ENCODE results near the gene ARHGAP26. TPM values are rescaled to one million over a fixed set of nuclear protein-coding genes. Genes with fewer than 3 reads are reported as not detected.

Gene ARHGAP26
- total RNA-seq, 1 experiment from 2014 or later = 39.8 TPM

GRCh38 chr5:143131972-143132371 is 361.8 kb downstream of the ARHGAP26 start:
- Histone ChIP-seq H3K9ac (ENCODE audit: low read length) (no peak overlapping the region), H3K9me2 (replicated peaks; ENCODE audit: insufficient read depth, low read length) (no peaks in the 10 kb centered on the region), H3K79me2 (ENCODE audit: low read length) (peaks cover 64% of the 10 kb centered on the region), H3K4me3 (ENCODE audit: low read length) (no peak overlapping the region), H3K4me2 (ENCODE audit: low read depth, low read length, poor library complexity, severe bottlenecking) (no peak overlapping the region), H3K4me1 (ENCODE audit: low read length) (peaks cover 91% of the 10 kb centered on the region), H3K27me3 (ENCODE audit: low read length) (no peaks in the 10 kb centered on the region), H3K27ac (ENCODE audit: low read length) (peak overlapping the region; percentile 98), H3K36me3 (ENCODE audit: insufficient read depth, low read length) (peaks cover 49% of the 10 kb centered on the region), H3K9me3 (ENCODE audit: low read length) (no peaks in the 10 kb centered on the region), H4K20me1 (ENCODE audit: insufficient read depth, low read depth, low read length) (no peaks in the 10 kb centered on the region), H2AFZ (ENCODE audit: low read length) (no peak overlapping the region)
- no peak for DNase-seq

DNA sequence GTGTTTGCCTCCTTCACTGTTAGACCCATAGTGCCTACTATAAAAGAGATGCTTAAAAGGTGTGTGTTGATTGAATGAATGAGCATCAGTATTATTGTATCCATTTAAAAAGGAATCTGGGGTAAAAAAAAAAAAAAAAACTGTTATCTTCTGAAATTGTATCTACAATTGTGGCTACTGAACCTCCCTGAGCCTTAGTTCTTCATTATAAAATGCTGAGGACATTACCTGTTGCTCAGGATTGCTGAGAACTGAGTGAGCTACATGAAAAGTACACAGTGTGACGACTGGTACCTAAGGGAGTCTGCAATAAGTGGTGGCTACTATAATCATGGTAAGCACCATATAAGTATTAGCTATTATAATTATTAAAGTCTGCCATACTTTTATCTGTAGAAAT is 362.6 kb downstream of the ARHGAP26 start:
- Histone ChIP-seq H3K4me2 (ENCODE audit: low read depth, low read length, poor library complexity, severe bottlenecking) (no peak overlapping the region), H3K9me2 (replicated peaks; ENCODE audit: insufficient read depth, low read length) (no peaks in the 10 kb centered on the region), H3K27ac (ENCODE audit: low read length) (peak overlapping the region; percentile 98), H3K79me2 (ENCODE audit: low read length) (peaks cover 63% of the 10 kb centered on the region), H4K20me1 (ENCODE audit: insufficient read depth, low read depth, low read length) (no peaks in the 10 kb centered on the region), H3K36me3 (ENCODE audit: insufficient read depth, low read length) (peaks cover 48% of the 10 kb centered on the region), H3K4me1 (ENCODE audit: low read length) (peaks cover 91% of the 10 kb centered on the region), H3K9me3 (ENCODE audit: low read length) (no peaks in the 10 kb centered on the region), H3K9ac (ENCODE audit: low read length) (no peak overlapping the region), H2AFZ (ENCODE audit: low read length) (no peak overlapping the region), H3K27me3 (ENCODE audit: low read length) (no peaks in the 10 kb centered on the region), H3K4me3 (ENCODE audit: low read length) (no peak overlapping the region)
- DNase-seq = no peak

DNA sequence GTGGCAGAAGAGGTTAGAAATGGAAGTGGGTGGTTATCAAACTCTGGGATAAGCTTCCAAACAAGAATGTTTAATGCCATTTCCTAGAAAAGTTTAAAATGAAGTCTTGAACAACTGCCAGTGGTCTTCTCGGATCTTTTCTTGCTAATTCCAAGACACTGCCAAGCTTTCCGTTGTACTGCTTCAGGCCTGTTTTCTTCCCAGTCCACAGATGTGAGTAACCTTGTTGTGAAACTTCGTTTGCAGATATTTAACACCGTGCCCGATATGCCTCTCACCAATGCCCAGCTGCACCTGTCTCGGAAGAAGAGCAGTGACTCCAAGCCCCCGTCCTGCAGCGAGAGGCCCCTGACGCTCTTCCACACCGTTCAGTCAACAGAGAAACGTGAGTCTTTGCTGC is 363.5 kb downstream of the ARHGAP26 start:
- no peaks in the 10 kb centered on the region for H3K9me2 ChIP-seq (replicated peaks; ENCODE audit: insufficient read depth, low read length)
- H3K79me2 ChIP-seq (ENCODE audit: low read length) = peaks cover 61% of the 10 kb centered on the region
- no peak overlapping the region for H2AFZ ChIP-seq (ENCODE audit: low read length)
- H3K4me1 ChIP-seq (ENCODE audit: low read length) = peaks cover 86% of the 10 kb centered on the region
- no peaks in the 10 kb centered on the region for H4K20me1 ChIP-seq (ENCODE audit: insufficient read depth, low read depth, low read length)
- H3K9ac ChIP-seq (ENCODE audit: low read length) = no peak overlapping the region
- peak overlapping the region; percentile 98 for H3K27ac ChIP-seq (ENCODE audit: low read length)
- no peak for DNase-seq
- no peaks in the 10 kb centered on the region for H3K9me3 ChIP-seq (ENCODE audit: low read length)
- no peak overlapping the region for H3K4me2 ChIP-seq (ENCODE audit: low read depth, low read length, poor library complexity, severe bottlenecking)
- H3K4me3 ChIP-seq (ENCODE audit: low read length) = no peak overlapping the region
- peaks cover 50% of the 10 kb centered on the region for H3K36me3 ChIP-seq (ENCODE audit: insufficient read depth, low read length)
- no peaks in the 10 kb centered on the region for H3K27me3 ChIP-seq (ENCODE audit: low read length)

DNA sequence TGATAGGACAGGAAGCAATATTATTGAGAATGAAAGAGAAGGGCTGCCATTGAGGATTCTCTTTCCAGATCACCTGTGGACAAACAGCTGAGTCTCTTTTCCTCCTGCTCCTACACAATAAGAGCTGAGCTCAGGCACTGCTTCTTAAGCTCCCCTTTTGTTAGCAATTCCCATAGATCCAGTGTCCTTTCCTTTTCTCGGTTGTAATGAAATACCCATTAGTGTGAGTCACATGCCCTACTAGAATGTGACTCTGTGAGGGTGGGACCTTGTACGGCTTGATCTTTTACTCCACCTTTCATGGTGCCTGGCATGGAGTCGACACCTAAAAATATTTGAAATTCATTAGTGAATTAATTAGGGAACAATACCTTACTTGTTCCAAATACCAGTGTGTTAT is 364.1 kb downstream of the ARHGAP26 start:
- DNase-seq = no peak

GRCh38 chr5:143134900-143135299 is 364.7 kb downstream of the ARHGAP26 start:
- no peaks in the 10 kb centered on the region for H3K9me3 ChIP-seq (ENCODE audit: low read length)
- peaks cover 50% of the 10 kb centered on the region for H3K36me3 ChIP-seq (ENCODE audit: insufficient read depth, low read length)

More for the DNA sequence above, 364.1 kb downstream of the ARHGAP26 start:
- Histone ChIP-seq H2AFZ (ENCODE audit: low read length) (no peak overlapping the region), H3K27ac (ENCODE audit: low read length) (no peak overlapping the region), H3K4me2 (ENCODE audit: low read depth, low read length, poor library complexity, severe bottlenecking) (no peak overlapping the region), H3K79me2 (ENCODE audit: low read length) (peaks cover 58% of the 10 kb centered on the region), H3K27me3 (ENCODE audit: low read length) (no peaks in the 10 kb centered on the region), H3K36me3 (ENCODE audit: insufficient read depth, low read length) (peaks cover 51% of the 10 kb centered on the region), H3K9me3 (ENCODE audit: low read length) (no peaks in the 10 kb centered on the region), H3K9me2 (replicated peaks; ENCODE audit: insufficient read depth, low read length) (no peaks in the 10 kb centered on the region), H3K9ac (ENCODE audit: low read length) (no peak overlapping the region), H4K20me1 (ENCODE audit: insufficient read depth, low read depth, low read length) (no peaks in the 10 kb centered on the region), H3K4me3 (ENCODE audit: low read length) (no peak overlapping the region), H3K4me1 (ENCODE audit: low read length) (peaks cover 81% of the 10 kb centered on the region)

DNA sequence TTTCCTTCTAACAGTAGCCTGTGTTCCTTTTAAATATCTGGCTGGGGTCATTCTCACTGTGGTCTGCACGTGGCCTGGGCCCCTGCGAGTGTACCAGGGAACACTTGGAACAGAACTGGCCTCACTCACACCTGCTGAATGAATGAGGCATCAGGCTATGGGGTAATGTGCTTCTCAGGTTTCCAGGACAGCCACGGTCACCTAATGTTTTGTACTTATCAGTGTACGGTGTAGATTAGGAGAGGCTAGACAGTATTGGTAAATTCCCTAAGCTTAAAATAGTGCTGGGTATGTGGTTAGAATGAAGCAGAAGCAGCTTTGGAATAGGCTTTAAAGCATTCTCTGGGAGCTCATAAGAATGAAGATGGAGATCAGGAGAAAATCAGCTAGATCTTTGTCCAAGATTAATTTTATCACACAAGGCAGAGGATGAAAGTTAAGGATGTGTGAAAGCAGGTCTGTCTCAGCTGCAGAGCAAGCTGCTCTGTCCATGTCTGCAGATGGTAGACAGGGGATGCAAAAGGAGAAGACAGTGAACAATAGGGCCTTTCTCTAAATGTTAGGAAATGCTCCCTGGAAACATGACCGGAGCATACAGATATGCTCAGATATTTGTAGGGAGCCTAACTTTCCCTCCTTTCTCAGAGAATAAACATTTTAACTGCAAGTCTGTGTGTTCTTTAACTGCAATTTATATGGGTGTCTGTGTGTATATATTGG is 365.8 kb downstream of the ARHGAP26 start:
- Histone ChIP-seq H3K27me3 (ENCODE audit: low read length) (no peaks in the 10 kb centered on the region), H3K27ac (ENCODE audit: low read length) (peak overlapping the region; percentile 63), H3K9me3 (ENCODE audit: low read length) (no peaks in the 10 kb centered on the region), H3K4me1 (ENCODE audit: low read length) (peaks cover 64% of the 10 kb centered on the region), H3K36me3 (ENCODE audit: insufficient read depth, low read length) (peaks cover 52% of the 10 kb centered on the region), H2AFZ (ENCODE audit: low read length) (no peak overlapping the region), H3K9ac (ENCODE audit: low read length) (peak overlapping the region; percentile 2; the same call in 1 of the 2 replicates), H4K20me1 (ENCODE audit: insufficient read depth, low read depth, low read length) (no peaks in the 10 kb centered on the region), H3K79me2 (ENCODE audit: low read length) (peaks cover 52% of the 10 kb centered on the region), H3K4me3 (ENCODE audit: low read length) (no peak overlapping the region), H3K4me2 (ENCODE audit: low read depth, low read length, poor library complexity, severe bottlenecking) (peak overlapping the region; percentile 11), H3K9me2 (replicated peaks; ENCODE audit: insufficient read depth, low read length) (no peaks in the 10 kb centered on the region)
- no peak for DNase-seq

More at GRCh38 chr5:143134900-143135299, 364.7 kb downstream of the ARHGAP26 start:
- H3K79me2 ChIP-seq (ENCODE audit: low read length) = peaks cover 56% of the 10 kb centered on the region
- peak overlapping the region; percentile 63 for H3K27ac ChIP-seq (ENCODE audit: low read length)
- H3K4me2 ChIP-seq (ENCODE audit: low read depth, low read length, poor library complexity, severe bottlenecking) = no peak overlapping the region
- H3K27me3 ChIP-seq (ENCODE audit: low read length) = no peaks in the 10 kb centered on the region
- no peak overlapping the region for H3K4me3 ChIP-seq (ENCODE audit: low read length)
- peaks cover 74% of the 10 kb centered on the region for H3K4me1 ChIP-seq (ENCODE audit: low read length)
- DNase-seq = no peak
- H3K9me2 ChIP-seq (replicated peaks; ENCODE audit: insufficient read depth, low read length) = no peaks in the 10 kb centered on the region
- H4K20me1 ChIP-seq (ENCODE audit: insufficient read depth, low read depth, low read length) = no peaks in the 10 kb centered on the region
- H3K9ac ChIP-seq (ENCODE audit: low read length) = peak overlapping the region; percentile 4; the same call in 1 of the 2 replicates
- H2AFZ ChIP-seq (ENCODE audit: low read length) = no peak overlapping the region

- H4K20me1 ChIP-seq (ENCODE audit: insufficient read depth, low read depth, low read length) = no peaks in the 10 kb centered on the region
- H3K4me2 ChIP-seq (ENCODE audit: low read depth, low read length, poor library complexity, severe bottlenecking) = no peak overlapping the region
- 0 out of 2 replicates have a peak overlapping the region, but pooled peaks have one; percentile 14 for H3K27ac ChIP-seq (ENCODE audit: low read length)
- DNase-seq = no peak
- no peak overlapping the region for H3K9ac ChIP-seq (ENCODE audit: low read length)
- H3K4me1 ChIP-seq (ENCODE audit: low read length) = peaks cover 38% of the 10 kb centered on the region
- no peaks in the 10 kb centered on the region for H3K9me3 ChIP-seq (ENCODE audit: low read length)
- H3K27me3 ChIP-seq (ENCODE audit: low read length) = no peaks in the 10 kb centered on the region
- H3K4me3 ChIP-seq (ENCODE audit: low read length) = no peak overlapping the region
- peaks cover 49% of the 10 kb centered on the region for H3K36me3 ChIP-seq (ENCODE audit: insufficient read depth, low read length)
- no peak overlapping the region for H2AFZ ChIP-seq (ENCODE audit: low read length)
- H3K79me2 ChIP-seq (ENCODE audit: low read length) = peaks cover 34% of the 10 kb centered on the region
- H3K9me2 ChIP-seq (replicated peaks; ENCODE audit: insufficient read depth, low read length) = no peaks in the 10 kb centered on the region
Measured at GRCh38 chr5:143138839-143139238, 368.7 kb downstream of the ARHGAP26 start.

DNA sequence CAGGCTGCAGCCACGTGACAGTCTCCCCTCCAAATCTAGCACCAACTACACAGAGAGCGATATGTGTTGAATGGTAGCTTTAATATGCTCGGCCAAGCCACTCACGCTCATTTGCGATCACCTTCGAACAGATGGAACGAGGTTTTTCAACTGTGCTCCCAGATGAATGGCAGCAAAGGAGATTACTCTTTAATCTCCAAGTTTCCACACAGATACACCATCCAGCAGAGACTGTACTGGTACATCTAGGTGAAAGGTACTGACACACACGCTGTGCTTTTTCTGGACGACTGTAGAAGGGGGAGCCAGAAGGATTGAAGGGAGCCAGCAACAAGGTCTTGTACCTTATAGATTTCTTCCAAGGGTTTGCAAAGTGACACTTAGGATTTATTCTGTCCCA is 369.4 kb downstream of the ARHGAP26 start:
- Histone ChIP-seq H3K79me2 (ENCODE audit: low read length) (peaks cover 33% of the 10 kb centered on the region), H3K27me3 (ENCODE audit: low read length) (no peaks in the 10 kb centered on the region), H3K4me2 (ENCODE audit: low read depth, low read length, poor library complexity, severe bottlenecking) (no peak overlapping the region), H3K27ac (ENCODE audit: low read length) (peak overlapping the region; percentile 14; the same call in 1 of the 2 replicates), H3K4me1 (ENCODE audit: low read length) (peaks cover 37% of the 10 kb centered on the region), H3K9me2 (replicated peaks; ENCODE audit: insufficient read depth, low read length) (no peaks in the 10 kb centered on the region), H3K9ac (ENCODE audit: low read length) (no peak overlapping the region), H3K36me3 (ENCODE audit: insufficient read depth, low read length) (peaks cover 44% of the 10 kb centered on the region), H4K20me1 (ENCODE audit: insufficient read depth, low read depth, low read length) (no peaks in the 10 kb centered on the region), H2AFZ (ENCODE audit: low read length) (no peak overlapping the region), H3K4me3 (ENCODE audit: low read length) (no peak overlapping the region), H3K9me3 (ENCODE audit: low read length) (no peaks in the 10 kb centered on the region)
- DNase-seq = no peak

All from Karpas-422 (cell line).